ENCODE measurements around the gene ROCK1.

DNA sequence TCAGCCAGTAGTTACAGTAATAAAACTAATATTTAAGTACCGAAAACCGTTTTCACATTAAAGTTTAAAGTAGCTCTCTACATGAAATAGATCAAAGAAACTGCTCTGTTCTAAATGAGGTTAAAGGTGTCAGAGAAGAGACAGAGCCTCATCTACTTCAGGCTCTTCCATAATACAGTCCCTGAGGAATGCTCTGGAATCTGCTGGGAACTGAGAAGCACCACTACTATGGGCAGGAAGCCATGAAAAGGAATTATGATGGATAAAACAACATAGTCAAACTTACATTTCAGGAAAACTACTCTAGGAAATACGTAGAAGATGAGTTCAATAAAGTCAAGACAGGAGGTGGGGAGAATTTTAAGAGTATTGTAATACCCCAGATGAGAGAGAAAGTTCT is 60.0 kb downstream of the ROCK1 start:
- TF ChIP-seq, protein P1, sequence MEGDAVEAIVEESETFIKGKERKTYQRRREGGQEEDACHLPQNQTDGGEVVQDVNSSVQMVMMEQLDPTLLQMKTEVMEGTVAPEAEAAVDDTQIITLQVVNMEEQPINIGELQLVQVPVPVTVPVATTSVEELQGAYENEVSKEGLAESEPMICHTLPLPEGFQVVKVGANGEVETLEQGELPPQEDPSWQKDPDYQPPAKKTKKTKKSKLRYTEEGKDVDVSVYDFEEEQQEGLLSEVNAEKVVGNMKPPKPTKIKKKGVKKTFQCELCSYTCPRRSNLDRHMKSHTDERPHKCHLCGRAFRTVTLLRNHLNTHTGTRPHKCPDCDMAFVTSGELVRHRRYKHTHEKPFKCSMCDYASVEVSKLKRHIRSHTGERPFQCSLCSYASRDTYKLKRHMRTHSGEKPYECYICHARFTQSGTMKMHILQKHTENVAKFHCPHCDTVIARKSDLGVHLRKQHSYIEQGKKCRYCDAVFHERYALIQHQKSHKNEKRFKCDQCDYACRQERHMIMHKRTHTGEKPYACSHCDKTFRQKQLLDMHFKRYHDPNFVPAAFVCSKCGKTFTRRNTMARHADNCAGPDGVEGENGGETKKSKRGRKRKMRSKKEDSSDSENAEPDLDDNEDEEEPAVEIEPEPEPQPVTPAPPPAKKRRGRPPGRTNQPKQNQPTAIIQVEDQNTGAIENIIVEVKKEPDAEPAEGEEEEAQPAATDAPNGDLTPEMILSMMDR (IDR thresholded peaks at IDR 0.05): no peak
- no peak for TF ChIP-seq POLR2AphosphoS5 (IDR thresholded peaks at IDR 0.05; ENCODE audit: low read depth, low read length)
- no peak for TF ChIP-seq SIN3A (IDR thresholded peaks at IDR 0.05; ENCODE audit: borderline replicate concordance, insufficient read depth, low read depth, low read length)
- TF ChIP-seq, protein P2, sequence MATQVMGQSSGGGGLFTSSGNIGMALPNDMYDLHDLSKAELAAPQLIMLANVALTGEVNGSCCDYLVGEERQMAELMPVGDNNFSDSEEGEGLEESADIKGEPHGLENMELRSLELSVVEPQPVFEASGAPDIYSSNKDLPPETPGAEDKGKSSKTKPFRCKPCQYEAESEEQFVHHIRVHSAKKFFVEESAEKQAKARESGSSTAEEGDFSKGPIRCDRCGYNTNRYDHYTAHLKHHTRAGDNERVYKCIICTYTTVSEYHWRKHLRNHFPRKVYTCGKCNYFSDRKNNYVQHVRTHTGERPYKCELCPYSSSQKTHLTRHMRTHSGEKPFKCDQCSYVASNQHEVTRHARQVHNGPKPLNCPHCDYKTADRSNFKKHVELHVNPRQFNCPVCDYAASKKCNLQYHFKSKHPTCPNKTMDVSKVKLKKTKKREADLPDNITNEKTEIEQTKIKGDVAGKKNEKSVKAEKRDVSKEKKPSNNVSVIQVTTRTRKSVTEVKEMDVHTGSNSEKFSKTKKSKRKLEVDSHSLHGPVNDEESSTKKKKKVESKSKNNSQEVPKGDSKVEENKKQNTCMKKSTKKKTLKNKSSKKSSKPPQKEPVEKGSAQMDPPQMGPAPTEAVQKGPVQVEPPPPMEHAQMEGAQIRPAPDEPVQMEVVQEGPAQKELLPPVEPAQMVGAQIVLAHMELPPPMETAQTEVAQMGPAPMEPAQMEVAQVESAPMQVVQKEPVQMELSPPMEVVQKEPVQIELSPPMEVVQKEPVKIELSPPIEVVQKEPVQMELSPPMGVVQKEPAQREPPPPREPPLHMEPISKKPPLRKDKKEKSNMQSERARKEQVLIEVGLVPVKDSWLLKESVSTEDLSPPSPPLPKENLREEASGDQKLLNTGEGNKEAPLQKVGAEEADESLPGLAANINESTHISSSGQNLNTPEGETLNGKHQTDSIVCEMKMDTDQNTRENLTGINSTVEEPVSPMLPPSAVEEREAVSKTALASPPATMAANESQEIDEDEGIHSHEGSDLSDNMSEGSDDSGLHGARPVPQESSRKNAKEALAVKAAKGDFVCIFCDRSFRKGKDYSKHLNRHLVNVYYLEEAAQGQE (IDR thresholded peaks at IDR 0.05; ENCODE audit: insufficient read depth in 1 of 2, low read depth in 2 of 2, low read length in 1 of 2): no peak

Measured in Panc1 (cell line).